GM19351 (cell line): ENCODE results near the gene NLK.
"Not testable (repeated sequence)": the region's sequence is repeated elsewhere in the genome, so short reads cannot be mapped to it uniquely, and the experiment has no call there.

Experiments used
- ATAC-seq: cut with Tn5 transposase; IDR thresholded peaks from one replicate; pipeline ENCODE4 v1.9.1; 2021; ENCODE audit warnings: mild to moderate bottlenecking, moderate library complexity; ENCODE audit not compliant: unreplicated experiment

NLK gene

GRCh38 chr17:28042657-28042720, at the start of gene NLK:
Gene NLK, plus strand, starts transcription at chr17:28042677. Its CDS starts 197 bp downstream, at chr17:28042874.
- no peak for ATAC-seq

- ATAC-seq, result no peak
Measured at GRCh38 chr17:27993161-27993695, 49.2 kb upstream of the NLK start.

- no peak for ATAC-seq
Measured at GRCh38 chr17:27993723-27994310, 48.7 kb upstream of the NLK start.

- ATAC-seq, result no peak
Measured at GRCh38 chr17:27994586-27994985, 47.9 kb upstream of the NLK start.

GRCh38 chr17:27995554-27995953, 46.9 kb upstream of the NLK start:
- ATAC-seq, result no peak

GRCh38 chr17:27996202-27997043, 46.1 kb upstream of the NLK start:
- ATAC-seq, result no peak

GRCh38 chr17:27997044-27997401, 45.5 kb upstream of the NLK start:
- no peak for ATAC-seq

GRCh38 chr17:27997522-27997921, 45.0 kb upstream of the NLK start:
- no peak for ATAC-seq

- ATAC-seq, result no peak
Measured at GRCh38 chr17:28001149-28001548, 41.3 kb upstream of the NLK start.

- ATAC-seq, result no peak
Measured at GRCh38 chr17:28004344-28004743, 38.1 kb upstream of the NLK start.

GRCh38 chr17:28007925-28008324, 34.6 kb upstream of the NLK start:
- not testable (repeated sequence) for ATAC-seq

- ATAC-seq, result no peak
Measured at GRCh38 chr17:28008513-28008912, 34.0 kb upstream of the NLK start.

- no peak for ATAC-seq
Measured at GRCh38 chr17:28010406-28010805, 32.1 kb upstream of the NLK start.

- ATAC-seq, result no peak
Measured at GRCh38 chr17:28018439-28019070, 23.9 kb upstream of the NLK start.

- ATAC-seq, result no peak
Measured at GRCh38 chr17:28020515-28020914, 22.0 kb upstream of the NLK start.

- no peak for ATAC-seq
Measured at GRCh38 chr17:28029044-28029443, 13.4 kb upstream of the NLK start.

- no peak for ATAC-seq
Measured at GRCh38 chr17:28030386-28030785, 12.1 kb upstream of the NLK start.

GRCh38 chr17:28031174-28031573, 11.3 kb upstream of the NLK start:
- ATAC-seq, result no peak

- ATAC-seq, result no peak
Measured at GRCh38 chr17:28033972-28034714, 8.3 kb upstream of the NLK start.

- ATAC-seq, result not testable (repeated sequence)
Measured at GRCh38 chr17:28035452-28035851, 7.0 kb upstream of the NLK start.

- ATAC-seq, result not testable (repeated sequence)
Measured at GRCh38 chr17:28035884-28036283, 6.6 kb upstream of the NLK start.

- no peak for ATAC-seq
Measured at GRCh38 chr17:28038802-28039201, 3.7 kb upstream of the NLK start.
